GM13977 (cell line): ENCODE results near the gene TSPAN9.

ENCODE experiments used
- DNase-seq: peaks from one replicate; pipeline ENCODE4 v3.0.0; 2012; ENCODE audit warnings: low spot score
- in situ Hi-C: fragments of 300-500 bp; cut with MboI; formaldehyde crosslinking; loops from one replicate; pipeline ENCODE4 v1.12.0; 2022; ENCODE audit warnings: low sequenced_read_pairs, low pct_unique_long_range_greater_than_20kb, mixed read lengths, inconsistent platforms; ENCODE audit not compliant: unreplicated experiment
- TF ChIP-seq, protein P1 (sequence below): IDR thresholded peaks from 2 replicates; pipeline ENCODE4 v1.5.1; 2012; ENCODE audit warnings: mild to moderate bottlenecking, control low read depth; ENCODE audit not compliant: insufficient read depth; ENCODE audit errors: extremely low read depth, missing control alignments

The TSPAN9 gene

DNA sequence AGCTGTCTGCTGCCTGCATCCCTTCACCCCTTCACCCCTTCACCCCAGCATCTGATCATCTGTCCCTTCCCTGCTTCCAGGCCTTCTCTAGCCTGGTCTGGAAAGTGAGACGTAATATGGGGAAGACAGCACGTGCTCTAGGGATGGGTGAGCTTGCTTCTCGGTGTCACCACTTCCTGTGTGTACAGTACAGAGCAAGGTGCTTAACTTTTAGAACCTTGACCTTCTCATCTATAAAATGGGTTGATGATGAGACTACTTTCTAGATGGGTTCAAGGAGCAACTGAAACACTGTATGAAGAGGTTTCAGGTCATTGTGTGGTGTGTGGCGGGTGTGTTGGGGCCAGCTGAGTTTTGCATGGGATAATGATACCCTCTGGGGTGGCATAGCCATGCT, 140.5 kb downstream of the TSPAN9 start:
- TF ChIP-seq, protein P1, sequence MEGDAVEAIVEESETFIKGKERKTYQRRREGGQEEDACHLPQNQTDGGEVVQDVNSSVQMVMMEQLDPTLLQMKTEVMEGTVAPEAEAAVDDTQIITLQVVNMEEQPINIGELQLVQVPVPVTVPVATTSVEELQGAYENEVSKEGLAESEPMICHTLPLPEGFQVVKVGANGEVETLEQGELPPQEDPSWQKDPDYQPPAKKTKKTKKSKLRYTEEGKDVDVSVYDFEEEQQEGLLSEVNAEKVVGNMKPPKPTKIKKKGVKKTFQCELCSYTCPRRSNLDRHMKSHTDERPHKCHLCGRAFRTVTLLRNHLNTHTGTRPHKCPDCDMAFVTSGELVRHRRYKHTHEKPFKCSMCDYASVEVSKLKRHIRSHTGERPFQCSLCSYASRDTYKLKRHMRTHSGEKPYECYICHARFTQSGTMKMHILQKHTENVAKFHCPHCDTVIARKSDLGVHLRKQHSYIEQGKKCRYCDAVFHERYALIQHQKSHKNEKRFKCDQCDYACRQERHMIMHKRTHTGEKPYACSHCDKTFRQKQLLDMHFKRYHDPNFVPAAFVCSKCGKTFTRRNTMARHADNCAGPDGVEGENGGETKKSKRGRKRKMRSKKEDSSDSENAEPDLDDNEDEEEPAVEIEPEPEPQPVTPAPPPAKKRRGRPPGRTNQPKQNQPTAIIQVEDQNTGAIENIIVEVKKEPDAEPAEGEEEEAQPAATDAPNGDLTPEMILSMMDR, result no peak
- in situ Hi-C loops, result no loop called here

DNA sequence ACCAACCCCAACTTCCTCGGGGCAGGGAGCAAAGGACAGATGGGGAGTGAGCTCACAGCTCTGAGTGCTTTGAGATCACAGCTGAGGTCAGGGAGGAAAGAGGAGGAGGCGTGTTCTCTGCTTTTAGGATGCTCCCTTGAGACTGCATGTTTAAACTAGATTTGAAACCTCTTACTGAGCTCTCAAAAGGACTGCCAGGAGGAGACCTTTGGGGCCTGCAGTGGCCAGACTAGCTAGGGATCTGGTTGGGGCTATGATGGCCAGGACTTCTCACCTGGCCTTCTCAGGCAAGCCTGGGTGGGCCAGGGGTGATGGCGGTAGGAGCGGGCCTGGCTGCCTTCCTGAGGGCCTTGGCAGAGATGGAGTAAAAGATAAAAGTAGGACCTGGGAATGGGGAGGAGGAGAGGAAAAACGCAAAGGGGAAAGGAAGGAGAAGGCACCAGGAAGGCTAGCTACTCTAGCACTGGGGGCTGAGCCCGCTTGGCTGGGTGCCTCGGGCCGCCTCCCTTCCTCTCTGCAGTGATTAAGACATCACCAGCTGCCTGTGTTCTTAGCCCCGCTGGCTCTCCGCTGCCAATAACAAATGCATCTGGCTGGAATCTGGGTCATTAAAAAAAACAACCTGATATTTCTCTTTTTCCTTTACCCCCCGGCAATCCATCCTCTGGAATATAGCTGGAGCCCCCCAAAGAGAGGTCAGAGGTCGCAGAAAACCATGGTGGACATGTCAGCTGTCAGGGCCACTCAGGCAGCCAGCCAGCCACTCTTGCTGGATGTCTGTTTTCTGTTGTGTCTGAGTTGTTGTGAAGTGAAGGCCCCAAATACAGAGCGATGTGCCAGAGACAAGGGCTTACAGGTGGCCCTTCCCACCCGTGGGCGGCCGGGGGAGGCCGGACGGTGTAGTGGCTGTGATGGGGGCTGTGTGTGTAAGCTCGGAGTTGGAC, 141.3 kb downstream of the TSPAN9 start:
- TF ChIP-seq, protein P1, result no peak
- in situ Hi-C loops, result no loop called here
- peak; percentile 50 for DNase-seq

More for the DNA sequence above, 140.5 kb downstream of the TSPAN9 start:
- DNase-seq, result no peak

DNA sequence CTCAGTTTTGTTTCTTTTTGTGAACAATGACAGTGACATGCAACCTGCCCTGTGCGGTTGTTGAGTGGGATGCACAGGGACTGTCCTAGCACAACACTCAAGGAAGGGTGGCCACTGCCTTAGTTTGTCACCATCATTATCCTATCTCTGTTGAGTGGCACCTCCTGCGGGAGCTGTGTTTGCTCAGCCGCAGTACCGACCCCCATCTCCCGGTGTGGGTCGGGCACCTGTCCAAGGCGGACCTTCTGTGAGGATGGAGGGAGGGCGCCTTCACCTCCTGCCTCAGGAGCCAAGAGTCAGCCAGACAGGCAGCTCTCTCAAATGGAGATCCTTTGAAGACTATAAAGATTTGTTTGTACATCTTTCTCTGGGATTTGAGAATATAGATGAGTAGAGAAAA, 142.1 kb downstream of the TSPAN9 start:
- TF ChIP-seq, protein P1, result no peak
- in situ Hi-C loops, result no loop called here
- no peak for DNase-seq

DNA sequence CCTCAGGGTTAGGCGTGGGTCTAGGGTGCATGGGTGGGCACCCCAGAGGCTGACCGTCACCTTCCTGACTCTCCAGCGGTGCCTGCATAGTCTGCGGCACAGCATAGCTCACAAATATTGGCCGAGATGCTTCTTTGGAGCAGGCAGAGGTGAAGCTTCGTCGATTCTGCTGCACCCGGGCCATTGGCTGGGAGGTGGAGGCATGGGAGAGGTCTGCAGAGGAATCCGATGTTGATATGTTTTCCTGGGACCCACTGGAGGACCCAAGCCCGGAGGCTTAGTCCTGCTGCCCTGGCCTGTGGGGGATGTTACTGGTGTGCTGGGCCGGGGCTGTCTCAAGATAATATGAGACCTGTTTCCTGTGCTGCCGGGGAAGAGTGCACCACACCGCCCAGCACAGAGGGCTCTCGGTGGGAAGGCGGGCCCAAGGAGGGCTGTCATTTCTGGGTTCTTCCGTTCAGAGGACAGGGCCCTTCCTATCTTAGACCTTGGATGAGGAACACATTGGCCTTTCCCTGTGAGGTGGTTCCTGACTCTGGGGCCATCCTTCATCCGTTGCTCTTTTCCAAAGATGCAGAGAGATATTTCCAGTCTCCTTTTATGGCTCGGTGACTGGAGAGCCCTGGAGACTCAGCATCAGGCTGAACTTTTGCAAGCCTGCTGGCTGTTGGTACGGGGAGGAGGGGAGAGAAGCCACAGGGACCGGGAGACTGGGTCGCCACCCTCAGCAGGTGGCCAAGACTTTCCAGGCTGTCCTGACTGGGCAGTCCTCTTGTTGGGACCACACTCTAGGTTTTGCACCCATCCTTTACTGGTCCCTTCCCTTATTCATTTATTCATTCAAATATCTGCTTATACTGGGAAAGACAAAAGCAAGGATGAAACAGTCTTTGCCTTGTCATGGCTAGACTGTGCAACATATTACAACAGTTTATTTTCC, 143.5 kb downstream of the TSPAN9 start:
- TF ChIP-seq, protein P1, result no peak
- no peak for DNase-seq
- in situ Hi-C loops, result no loop called here

DNA sequence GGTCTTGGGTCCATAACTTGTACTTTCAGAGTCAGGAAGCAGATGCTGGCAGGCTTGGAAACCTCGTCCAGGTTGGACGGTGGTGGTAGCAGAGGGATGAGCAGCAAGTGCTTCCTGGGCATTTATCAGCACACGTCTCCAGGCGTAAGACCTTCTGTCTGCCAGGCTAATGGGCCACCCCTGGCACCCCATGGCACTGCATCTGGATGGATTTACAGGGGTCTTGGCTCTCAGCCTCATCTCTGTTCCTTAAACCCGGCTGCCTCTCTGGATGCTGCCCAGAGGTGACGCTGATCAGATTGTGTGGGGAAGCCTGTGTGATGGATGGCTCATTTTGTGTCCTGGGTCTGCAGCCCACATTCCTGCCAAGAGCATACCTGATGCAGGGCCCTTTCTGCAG, 145.1 kb downstream of the TSPAN9 start:
- in situ Hi-C loops, result no loop called here
- TF ChIP-seq, protein P1, result no peak
- DNase-seq, result no peak

DNA sequence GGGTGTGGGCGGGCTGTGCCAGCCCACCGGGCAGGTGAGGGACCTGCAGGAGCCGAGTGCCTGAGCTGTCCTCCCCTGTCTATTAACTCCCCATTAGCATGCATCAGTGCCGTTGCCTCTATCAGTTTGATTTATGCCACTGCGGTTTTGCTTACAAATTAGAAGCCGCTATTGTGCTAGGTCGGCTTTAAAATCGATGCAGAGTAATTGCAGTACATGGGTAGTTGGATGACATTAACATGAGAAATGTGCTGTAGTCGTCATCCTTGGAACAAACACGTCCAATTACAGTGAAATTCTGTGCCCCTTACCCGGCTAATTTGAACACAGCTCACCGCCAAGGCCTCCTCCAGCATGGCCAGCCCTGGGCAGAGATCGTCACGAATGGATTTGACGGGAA, 145.8 kb downstream of the TSPAN9 start:
- TF ChIP-seq, protein P1, result no peak
- DNase-seq, result no peak
- in situ Hi-C loops, result no loop called here
